ENCODE data around the gene PTF1A. TPM values are rescaled to one million over a fixed set of nuclear protein-coding genes. Genes with fewer than 3 reads are reported as not detected.

PTF1A gene
- total and polyA plus RNA-seq, 2 of the 4 experiments (the other 2 are of a cell fraction): not detected

DNA sequence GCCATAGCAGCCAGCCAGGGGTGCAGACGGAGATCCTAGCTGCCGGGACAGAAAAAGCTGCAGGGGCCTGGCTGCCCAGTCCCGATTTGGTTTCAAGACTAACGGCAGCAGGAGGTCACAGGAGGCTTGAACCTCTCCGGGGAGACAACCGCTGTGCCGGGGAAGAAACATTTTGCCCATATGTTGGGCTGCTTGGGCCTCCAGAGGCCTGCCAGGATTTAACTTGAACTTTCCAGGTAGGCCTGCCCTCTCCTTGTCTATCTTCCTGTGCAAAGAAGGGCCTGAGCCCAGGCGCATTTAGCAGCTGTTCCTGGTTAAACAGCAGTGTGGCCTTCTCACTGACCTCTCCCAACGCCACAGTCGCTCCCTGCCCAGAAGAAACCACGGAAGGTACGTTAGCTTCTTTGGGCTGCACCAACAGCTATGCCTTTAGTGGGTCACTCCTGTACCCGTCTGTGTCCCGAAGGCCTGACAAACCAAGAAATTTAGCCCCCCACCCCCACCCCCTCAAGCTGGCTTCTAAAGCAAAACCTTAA is 17.1 kb upstream of the PTF1A start:
- Histone ChIP-seq H4K91ac (ENCODE audit: insufficient read depth, low read depth, low read length) (no peak overlapping the region), H2AK9ac (replicated peaks; ENCODE audit: low read depth, low read length, poor library complexity) (no peak overlapping the region), H3K79me1 (ENCODE audit: low read depth in 1 of 2, low read length in 2 of 2) (no peaks in the 10 kb centered on the region), H4K20me1 (ENCODE audit: insufficient read depth, low read length) (no peaks in the 10 kb centered on the region), H2AFZ (replicated peaks; ENCODE audit: low read length, poor library complexity) (no peak overlapping the region), H3K4me2 (ENCODE audit: low read depth, low read length) (no peak overlapping the region), H3K4ac (ENCODE audit: low read depth, low read length) (no peak overlapping the region), H3K9me1 (ENCODE audit: insufficient read depth, low read length) (no peaks in the 10 kb centered on the region), H3K56ac (ENCODE audit: extremely low read depth, insufficient read depth, low read length) (no peak overlapping the region), H3K9me3 (ENCODE audit: control insufficient read depth, insufficient read depth, low read length) (peaks cover 2% of the 10 kb centered on the region; the same call in 1 of the 2 replicates), H3K18ac (ENCODE audit: low read depth, low read length) (no peak overlapping the region), H3K27ac (ENCODE audit: insufficient read depth, low read length) (no peak overlapping the region), H2BK15ac (ENCODE audit: low read depth, low read length) (no peak overlapping the region), H3K9ac (ENCODE audit: low read depth, low read length) (no peak overlapping the region), H3K23ac (ENCODE audit: low read depth, low read length) (no peak overlapping the region), H4K8ac (ENCODE audit: low read depth in 2 of 2, low read length in 2 of 2) (no peak overlapping the region), H4K5ac (ENCODE audit: low read depth, low read length) (no peak overlapping the region), H2BK120ac (ENCODE audit: low read depth, low read length) (no peak overlapping the region), H2BK20ac (ENCODE audit: low read depth, low read length) (no peak overlapping the region), H3K4me1 (ENCODE audit: control insufficient read depth, insufficient read depth, low read length) (no peaks in the 10 kb centered on the region), H3K27me3 (ENCODE audit: control insufficient read depth, insufficient read depth, low read length) (peaks cover 25% of the 10 kb centered on the region), H3K36me3 (ENCODE audit: control insufficient read depth, insufficient read depth, low read length) (no peaks in the 10 kb centered on the region), H2BK5ac (ENCODE audit: low read depth, low read length, poor library complexity, severe bottlenecking) (no peak overlapping the region), H3K14ac (replicated peaks; ENCODE audit: low read depth, low read length) (no peak overlapping the region), H3K4me3 (ENCODE audit: insufficient read depth, low read depth, low read length) (no peak overlapping the region), H2AK5ac (ENCODE audit: low read depth, low read length) (no peak overlapping the region)
- DNase-seq (no peak), ATAC-seq (ENCODE audit: low read depth) (no peak)
- CTCF ChIA-PET: no interaction called here
- POLR2A ChIA-PET (ENCODE audit: unreplicated experiment): no interaction called here
- intact Hi-C loops (cut with micrococcal nuclease) (no loop called here), dilution Hi-C loops (cut with HindIII; ENCODE audit: low sequenced_read_pairs, unreplicated experiment) (no loop called here), in situ Hi-C loops (cut with MboI; ENCODE audit: low sequenced_read_pairs) (loop anchor here (25.0 kb wide), 4 partner anchors 362 to 1337 kb away; partner anchors contain the start of gene KIAA1217)
- BruUV-seq (replicated peaks): no TSS peak
- TF ChIP-seq MAFK (IDR thresholded peaks at IDR 0.05; ENCODE audit: low read depth, low read length) (no peak), CEBPB (IDR thresholded peaks at IDR 0.05; ENCODE audit: low read depth, low read length) (no peak), RCOR1 (IDR thresholded peaks at IDR 0.05; ENCODE audit: insufficient replicate concordance, low read length) (no peak), RAD21 (IDR thresholded peaks at IDR 0.05; ENCODE audit: low read length) (no peak)
- 3% methylated on average over 6 of the region's 14 CpGs; no CpG with 5 or more reads in 1 of the 2 experiments for WGBS, 2 experiments (ENCODE audit: extremely low coverage in 2 of 2, insufficient read length in 1 of 2)

Data from IMR-90 (cell line).